ENCODE data around the gene PRPSAP1. TPM values are rescaled to one million over a fixed set of nuclear protein-coding genes. Genes with fewer than 3 reads are reported as not detected.
"Not testable (repeated sequence)": the region's sequence is repeated elsewhere in the genome, so short reads cannot be mapped to it uniquely, and the experiment has no call there.

Gene PRPSAP1
- total RNA-seq, 2 donors from 2014 or later, result 61.7 to 70.3 TPM

DNA sequence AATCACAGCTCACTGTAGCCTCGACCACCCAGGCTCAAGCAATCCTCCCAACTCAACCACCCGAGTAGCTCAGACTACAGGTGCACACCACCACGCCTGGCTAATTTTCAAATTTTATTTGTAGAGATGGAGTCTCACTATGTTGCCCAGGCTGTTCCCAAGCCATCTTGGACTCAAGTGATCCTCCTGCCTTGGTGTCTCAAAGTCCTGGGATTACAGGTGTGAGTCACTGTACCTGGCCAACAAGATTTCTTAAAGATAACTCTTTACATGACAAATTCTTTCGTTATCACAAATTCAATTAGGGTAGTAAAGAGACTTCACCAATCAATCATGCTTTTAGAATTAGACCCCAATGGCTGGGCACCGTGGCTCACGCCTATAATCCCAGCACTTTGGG, 12.4 kb downstream of the PRPSAP1 start:
- no peak for ATAC-seq
- DNase-seq, result no peak
- intact Hi-C loops (cut with DNase I, micrococcal nuclease), result no loop called here

DNA sequence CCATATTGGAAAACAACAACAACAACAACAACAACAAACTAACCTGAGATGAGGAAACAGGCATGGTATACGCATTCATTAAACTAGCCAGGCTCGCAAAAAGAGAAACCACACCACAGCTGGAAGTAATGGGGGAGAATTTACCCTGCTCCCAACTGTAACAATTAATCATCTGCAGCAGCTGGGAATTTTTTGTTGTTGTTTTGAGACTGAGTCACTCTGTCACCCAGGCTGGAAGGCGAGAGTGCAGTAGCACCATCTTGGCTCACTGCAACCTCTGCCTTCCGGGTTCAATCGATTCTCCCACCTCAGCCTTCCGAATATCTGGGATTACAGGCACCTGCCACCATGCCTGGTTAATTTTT, 16.3 kb downstream of the PRPSAP1 start:
- ATAC-seq, result no peak
- DNase-seq, result no peak
- intact Hi-C loops (cut with DNase I, micrococcal nuclease), result no loop called here

DNA sequence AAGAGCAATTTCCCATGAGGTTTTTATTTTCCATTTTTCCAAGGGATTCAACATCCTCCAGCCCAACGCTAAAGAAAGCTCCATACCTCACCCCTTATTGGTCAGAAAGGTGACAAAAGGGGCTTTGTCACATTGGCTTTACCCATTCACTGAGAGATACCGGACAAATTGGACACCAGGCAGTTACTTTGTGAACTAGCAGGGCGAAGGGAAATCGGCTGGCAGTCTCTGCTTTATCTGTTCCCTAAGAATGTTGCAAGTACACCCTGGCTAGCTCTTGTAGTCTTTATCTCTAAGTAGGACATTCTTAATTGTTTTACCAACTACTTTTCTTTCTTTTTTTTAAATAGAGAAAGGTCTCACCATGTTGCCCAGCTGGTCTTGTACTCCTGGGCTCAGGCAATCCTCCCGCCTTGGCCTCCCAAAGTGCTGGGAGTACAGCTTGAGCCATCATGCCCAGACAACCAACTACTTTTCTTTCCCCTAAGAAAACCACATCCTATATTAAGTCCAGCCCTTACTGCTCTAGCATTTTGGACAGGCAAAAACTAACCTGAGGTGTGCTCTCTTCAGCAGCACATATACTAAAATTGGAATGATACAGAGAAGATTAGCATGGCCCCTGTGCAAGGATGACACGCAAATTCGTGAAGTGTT, 16.8 kb downstream of the PRPSAP1 start:
- ATAC-seq (no peak), DNase-seq (no peak)
- intact Hi-C loops (cut with DNase I, micrococcal nuclease), result no loop called here

DNA sequence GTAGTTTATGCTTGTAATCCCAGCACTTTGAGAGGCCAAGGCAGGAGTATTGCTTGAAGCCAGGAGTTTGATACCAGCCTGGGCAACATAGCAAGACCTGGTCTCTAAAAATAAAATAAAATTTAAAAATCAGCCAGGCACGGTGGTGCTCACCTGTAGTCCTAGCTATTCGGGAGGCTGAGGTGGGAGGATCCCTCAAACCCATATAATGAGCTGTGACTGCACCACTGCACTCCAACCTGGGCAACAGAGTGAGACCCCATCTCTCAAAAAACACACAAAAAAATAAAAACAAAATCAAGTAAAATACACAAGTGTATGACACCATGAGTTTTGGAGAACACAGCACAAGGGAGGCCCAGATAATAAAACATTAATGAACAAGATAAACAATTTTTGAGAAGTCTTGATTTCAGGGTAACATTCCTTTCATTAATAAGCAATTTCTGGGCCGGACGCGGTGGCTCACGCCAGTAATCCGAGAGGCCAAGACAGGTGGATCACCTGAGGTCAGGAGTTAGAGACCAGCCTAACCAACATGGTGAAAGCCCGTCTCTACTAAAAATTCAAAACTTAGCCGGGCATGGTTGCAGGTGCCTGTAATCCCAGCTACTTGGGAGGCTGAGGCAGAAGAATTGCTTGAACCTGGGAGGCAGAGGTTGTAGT, 17.9 kb downstream of the PRPSAP1 start:
- ATAC-seq (no peak), DNase-seq (no peak)
- intact Hi-C loops (cut with DNase I, micrococcal nuclease), result no loop called here

DNA sequence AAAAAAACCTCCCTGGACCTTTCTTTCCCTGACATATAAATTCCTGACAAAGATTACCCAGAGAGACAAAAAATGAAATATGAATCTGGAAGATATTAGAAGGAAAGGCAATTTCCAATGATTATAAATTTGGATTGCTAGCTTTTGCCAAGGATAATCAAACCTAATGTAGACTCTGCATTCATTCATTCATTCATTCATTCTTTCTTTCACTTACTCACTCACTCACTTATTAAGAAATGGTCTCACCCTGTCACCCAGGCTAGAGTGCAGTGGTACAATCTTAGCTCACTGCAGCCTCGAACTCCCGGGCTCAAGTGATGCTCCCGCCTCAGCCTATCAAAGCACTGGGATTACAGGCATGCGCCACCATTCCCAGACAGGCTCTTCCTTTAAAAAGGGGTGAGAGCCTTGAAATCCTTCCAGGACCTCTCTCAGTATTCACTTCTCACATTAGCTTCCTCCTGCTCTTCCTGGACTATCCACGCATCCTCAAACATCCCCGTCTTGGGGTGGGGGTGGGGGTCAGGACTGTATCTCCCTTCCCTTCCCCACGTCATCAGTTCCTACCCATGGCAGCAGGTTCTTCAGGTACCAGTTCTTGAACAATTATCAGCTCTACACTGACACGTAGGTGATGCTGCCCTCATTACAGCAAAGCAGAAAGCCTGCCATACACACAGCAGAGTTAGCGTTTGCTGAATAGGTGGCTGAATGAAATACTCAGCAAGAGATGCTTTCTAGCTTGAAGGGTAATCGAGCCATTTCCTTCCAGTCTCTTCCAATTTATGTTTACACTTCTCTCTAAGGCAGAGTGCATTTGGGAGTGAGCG, 19.8 kb downstream of the PRPSAP1 start:
- ATAC-seq (no peak), DNase-seq (no peak)
- intact Hi-C loops (cut with DNase I, micrococcal nuclease), result no loop called here

DNA sequence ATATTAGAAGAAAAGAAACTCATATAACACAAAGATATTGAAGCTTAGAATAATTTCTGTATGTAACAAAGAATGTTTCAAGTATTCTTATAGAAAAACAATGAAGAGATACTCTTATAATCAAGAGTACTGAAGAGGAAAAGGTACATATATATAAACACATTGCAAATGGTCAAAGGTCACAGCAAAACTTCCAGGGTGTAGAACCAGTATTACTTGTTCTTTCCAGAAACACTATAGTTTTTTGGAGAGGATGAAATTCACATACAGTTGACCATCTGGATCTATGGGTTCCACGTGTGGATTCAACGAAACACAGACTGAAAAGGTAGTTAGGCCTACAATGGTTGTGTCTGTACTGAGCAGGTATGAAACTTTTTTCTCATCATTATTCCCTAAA, 22.6 kb downstream of the PRPSAP1 start:
- intact Hi-C loops (cut with DNase I, micrococcal nuclease), result no loop called here
- DNase-seq (no peak), ATAC-seq (peak; percentile 94)

DNA sequence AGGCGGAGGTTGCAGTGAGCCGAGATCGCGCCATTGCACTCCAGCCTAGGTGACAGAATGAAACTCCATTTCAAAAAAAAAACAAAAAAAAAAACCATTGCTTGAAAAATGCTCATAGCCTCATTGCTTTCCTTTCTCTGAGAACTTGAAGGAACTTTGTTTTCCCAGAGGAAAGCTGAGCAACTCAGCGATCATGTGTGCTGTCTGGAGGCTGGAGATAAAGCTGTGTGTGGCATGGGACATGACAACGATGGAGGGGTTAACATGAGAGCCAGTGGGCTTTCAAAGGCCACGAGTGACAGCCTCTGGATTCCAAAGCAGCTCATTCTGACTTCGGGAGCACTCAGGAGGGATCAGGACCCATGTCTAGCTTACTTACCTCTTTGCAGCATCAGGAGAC, 24.1 kb downstream of the PRPSAP1 start:
- no peak for ATAC-seq
- intact Hi-C loops (cut with DNase I, micrococcal nuclease), result no loop called here
- no peak for DNase-seq

DNA sequence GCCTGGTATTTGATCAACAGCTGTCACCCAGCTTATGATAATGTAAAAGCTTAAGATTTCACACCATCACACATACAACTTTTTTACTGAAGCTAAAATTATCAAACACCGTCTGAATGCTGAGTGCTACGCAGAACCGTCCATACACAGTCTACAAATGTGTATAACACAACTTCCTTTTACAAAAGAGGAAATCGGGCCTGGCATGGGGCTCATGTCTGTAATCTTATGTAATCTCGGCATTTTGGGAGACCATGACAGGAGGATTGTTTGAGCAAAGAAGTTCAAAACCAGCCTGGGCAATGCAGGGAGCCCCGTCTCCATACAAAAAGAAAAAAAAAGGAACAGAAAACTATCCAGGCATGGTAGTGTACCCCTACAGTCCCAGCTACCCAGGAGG, 26.0 kb downstream of the PRPSAP1 start:
- no peak for DNase-seq
- no peak for ATAC-seq
- intact Hi-C loops (cut with DNase I, micrococcal nuclease), result no loop called here

DNA sequence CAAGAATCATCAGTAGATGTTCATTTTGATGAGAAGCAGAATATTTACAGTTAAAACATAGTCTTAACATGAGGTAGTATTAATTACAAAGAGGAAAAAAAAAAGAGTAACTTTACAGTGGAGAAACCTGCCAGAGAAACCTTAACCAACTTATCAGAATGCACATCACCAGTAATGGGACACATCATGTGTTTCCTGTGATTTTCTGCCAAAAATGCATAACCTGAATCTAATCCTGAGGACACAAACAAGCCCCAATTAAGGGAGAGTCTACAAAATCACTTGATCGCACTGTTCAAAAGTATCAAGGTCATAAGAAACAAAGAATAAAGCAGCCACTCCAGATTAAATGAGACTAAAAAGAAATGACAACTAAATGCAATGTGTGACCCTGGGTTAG, 27.4 kb downstream of the PRPSAP1 start:
- intact Hi-C loops (cut with DNase I, micrococcal nuclease), result no loop called here
- ATAC-seq (no peak), DNase-seq (no peak)

DNA sequence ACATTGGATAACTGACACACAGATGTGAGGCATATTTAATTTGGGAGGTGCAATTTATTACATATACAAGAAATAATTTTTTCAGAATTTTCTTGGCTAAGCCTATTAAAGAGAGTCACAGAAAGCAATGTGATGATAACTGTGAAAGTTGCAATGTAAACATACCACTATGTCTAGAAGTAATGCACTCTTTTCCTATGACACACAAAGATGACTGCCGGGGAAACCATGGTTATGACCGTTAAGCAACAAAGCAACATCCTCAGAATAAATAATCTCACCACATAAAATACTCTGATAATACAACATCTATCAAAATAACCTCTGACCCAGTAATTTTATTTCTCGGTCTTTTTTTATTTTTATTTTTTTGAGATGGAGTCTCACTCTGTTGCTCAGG, 35.1 kb downstream of the PRPSAP1 start:
- ATAC-seq (no peak), DNase-seq (no peak)
- intact Hi-C loops (cut with DNase I, micrococcal nuclease), result no loop called here

DNA sequence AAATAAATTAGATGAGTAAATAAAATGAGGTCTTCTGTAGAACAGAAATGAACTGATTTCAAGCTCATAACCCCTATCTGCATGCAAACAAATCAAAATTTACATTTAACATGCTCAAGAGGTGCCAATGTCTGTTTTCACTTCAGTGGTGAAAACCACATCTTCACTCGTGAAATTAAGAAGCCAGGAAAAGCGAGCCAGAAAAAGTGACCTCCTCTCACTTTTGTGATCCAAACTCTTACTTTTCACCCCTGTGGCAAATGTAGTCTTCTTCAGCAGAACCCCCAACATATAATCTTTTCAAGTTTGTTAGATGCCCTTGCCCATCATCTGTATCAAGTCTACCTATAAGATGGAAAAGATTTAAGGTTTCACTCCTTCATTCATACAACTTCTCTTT, 36.2 kb downstream of the PRPSAP1 start:
- DNase-seq (no peak), ATAC-seq (no peak)
- intact Hi-C loops (cut with DNase I, micrococcal nuclease), result no loop called here

DNA sequence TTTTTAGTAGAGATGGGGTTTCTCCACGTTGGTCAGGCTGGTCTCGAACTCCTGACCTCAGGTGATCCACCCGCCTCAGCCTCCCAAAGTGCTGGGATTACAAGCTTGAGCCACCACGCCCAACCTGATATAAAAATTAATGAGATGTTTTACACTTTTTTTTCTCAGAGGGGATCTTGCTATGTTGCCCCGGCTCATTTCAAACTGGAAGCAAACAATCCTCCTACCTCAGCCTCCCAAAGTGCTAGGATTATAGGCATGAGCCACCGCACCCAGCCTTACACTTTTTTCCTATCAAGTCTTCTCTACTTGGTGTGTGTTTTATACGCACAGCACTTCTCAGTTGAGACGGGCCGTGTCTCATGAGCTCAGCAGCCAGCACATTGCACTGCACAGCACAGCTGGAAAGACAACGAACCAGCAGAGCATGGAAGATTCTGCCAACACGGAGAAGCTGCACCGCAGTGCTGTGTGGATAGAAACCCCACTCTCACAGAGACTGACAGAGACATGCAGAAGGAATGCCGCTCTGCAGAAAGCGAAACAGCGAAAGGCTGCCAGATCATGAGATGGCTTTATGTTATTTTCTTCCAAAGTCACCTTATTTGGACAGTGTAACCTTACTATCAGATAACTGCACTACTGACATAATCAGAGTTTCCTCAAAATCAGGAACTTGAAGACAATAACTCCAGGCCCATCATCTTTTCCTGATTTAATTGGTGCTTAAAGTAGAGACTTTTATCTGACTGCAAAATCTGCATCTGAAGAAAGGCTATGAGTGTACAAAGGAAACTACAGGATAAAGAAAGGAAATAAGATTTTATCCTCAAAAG, 39.1 kb downstream of the PRPSAP1 start:
- intact Hi-C loops (cut with DNase I, micrococcal nuclease), result no loop called here
- DNase-seq (no peak), ATAC-seq (no peak)

DNA sequence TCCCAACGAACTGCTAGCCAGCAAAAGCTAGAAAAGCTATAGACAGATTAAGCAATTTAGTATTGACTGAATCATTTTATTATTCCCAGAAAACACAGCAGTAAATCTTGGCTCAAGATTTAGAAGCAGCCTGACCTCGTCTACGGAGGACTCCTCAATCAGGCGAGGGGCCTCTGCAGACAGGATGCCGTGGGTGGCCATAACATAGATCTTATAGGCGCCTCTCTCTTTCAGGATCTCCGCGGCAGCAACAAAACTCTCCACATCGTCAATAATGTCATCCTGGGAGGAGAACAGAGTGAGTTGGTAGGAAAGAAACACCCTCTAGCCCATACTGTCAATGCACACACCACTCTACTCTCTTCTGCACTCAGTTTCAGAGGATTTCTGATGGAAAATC, 41.0 kb downstream of the PRPSAP1 start:
- DNase-seq (no peak), ATAC-seq (no peak)
- intact Hi-C loops (cut with DNase I, micrococcal nuclease), result no loop called here

DNA sequence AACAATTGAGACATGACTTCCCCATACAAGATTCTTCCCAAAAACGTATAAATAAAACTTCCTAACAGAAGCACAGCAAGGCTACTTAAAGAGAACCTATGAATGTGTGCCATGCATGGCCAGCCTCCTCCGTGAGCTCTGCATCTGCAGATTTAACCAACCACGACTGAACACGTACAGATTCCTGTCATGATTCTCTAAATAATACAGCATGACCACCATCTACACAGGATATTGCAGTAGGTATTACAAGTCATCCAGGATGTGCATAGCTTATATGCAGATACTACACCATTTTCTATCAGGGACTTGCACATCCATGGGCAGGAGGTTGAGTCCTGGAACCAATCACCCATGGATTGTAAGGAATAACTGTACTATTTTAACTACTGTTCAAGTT, 44.3 kb downstream of the PRPSAP1 start:
- intact Hi-C loops (cut with DNase I, micrococcal nuclease), result no loop called here

DNA sequence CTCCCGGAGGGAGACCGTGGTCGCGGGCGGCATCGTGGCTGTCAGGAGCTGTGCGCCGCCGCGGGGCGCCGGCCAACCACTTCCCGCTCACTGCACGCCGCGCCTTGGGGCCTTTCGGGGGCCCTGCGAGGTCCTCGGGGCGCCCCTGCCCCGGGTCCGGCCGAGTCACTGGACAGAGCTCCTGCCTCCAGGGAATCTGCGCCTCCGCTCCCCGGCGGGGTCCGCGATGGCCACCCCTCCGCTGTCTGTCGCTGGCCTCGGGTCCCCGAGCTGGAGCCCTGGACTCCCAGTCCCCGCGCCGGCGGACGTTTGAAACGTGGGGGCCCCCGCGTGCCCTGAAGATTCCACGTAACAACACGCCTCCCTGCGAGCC, 45.8 kb downstream of the PRPSAP1 start, which contains the start of gene QRICH2:
QRICH2 (minus strand) TSS at position 311 of the 373 bp plus-strand sequence; CDS start at position 33, 278 bp downstream.
- ATAC-seq, result no peak

More for the DNA sequence above, 44.3 kb downstream of the PRPSAP1 start:
- DNase-seq (no peak), ATAC-seq (no peak)

DNA sequence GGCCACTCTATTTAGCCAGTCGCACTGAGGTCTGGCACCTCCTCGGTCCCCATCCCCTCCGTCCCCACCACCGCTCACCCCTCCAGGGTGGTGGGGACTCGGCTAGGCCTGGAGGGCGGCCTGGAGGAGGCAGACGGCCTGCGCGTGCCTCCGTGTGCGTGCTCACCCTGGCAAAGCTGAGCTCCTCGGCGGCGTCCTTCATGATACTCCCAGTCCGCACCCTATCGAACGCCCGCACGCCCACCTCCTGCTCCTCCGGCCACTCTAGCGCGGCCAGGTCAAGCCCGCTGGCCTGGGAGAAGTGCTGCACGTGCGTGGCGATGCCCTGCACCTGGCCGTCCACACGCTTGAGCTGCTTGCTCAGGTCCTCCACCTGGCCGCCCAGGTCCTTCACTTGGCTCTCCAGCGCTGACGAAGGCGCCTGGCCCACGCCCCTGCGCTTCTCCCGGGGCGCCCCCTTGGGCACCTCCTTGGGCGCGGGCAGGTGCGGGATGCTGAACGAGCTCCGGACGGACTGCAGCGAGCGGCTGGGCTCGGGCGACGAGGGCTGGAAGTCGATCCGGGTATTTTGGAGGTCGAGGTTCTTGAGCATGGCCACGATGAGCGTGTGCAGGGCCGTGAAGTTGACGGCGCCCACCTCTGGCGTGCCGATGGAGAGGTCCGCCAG, 46.3 kb downstream of the PRPSAP1 start:
- no peak for ATAC-seq
- intact Hi-C loops (cut with DNase I, micrococcal nuclease), result no loop called here
- no peak for DNase-seq

More for the DNA sequence above, 45.8 kb downstream of the PRPSAP1 start, which contains the start of gene QRICH2:
- intact Hi-C loops (cut with DNase I, micrococcal nuclease), result no loop called here
- DNase-seq, result no peak

DNA sequence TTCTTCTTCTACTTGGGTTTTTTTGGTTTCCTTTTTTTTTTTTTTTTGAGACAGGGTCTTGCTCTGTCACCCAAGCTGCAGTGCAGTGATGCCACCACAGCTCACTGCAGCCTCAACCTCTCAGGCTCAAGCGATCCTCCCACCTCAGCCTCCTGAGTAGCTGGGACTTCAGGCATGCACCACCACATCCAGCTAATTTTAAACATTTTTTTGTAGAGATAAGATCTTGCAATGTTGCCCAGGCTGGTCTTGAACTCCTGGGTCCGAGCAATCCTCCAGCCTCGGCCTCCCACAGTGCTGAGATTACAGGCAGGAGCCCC, 48.6 kb downstream of the PRPSAP1 start:
- not testable (repeated sequence) for ATAC-seq, DNase-seq
- intact Hi-C loops (cut with DNase I, micrococcal nuclease), result loop anchor here in 1 of 2 donors (2.0 kb wide), 1 partner anchor 94 kb away; no protein-coding TSS in a partner anchor

DNA sequence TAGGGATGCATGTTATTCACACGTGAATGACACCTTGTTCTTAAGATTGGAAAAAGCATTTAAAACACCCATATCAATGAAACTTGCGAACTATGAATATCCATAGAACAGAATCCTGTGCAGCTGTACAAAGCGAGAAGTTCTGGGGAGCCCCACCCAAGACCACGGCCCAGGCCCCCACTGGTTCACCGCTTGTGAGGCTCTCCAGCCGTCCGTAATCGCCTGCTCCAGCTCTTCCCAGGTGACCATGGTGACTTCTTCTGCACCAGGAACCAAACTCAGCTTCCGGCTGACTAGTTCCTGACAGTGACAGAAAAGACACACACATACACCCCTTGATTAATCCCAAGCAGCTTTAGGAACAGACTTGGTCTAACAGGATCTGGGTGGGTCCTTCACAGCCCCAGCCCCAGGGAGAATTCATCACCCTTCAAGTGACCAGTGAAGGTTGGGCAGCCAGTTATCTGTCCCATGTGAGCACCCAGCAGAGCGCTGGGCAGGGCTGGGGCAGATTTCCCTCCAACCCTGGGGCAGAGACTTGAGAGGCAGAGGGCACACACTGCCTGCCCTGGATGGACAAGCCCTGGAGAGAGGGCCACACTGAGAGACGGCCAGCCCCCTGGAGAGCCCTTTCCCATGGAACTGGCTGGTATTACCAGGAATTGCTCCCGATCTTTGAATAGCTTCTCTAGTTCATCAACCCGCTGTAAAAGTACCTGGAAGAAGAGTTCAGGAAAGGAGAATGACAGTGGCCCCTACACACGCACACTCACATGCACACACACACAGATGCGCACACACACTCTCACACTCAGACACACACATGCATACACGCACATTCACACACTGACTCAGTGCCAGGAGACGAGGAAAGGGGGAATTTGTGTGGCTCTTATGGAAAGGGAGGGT, 49.2 kb downstream of the PRPSAP1 start:
- intact Hi-C loops (cut with DNase I, micrococcal nuclease), result loop anchor here (2.0 to 5.0 kb wide), 2 partner anchors 93 to 94 kb away; no protein-coding TSS in a partner anchor
- ATAC-seq, result no peak
- DNase-seq, result no peak

All from left colon (tissue), 2 donors.